Activated CD4-positive, alpha-beta T cell treated with anti-CD3 and anti-CD28 coated beads, Interleukin-2, Interleukin-4, amounts not matched to agents 100 ng/mL and 50 ng/mL, durations not matched to agents 16 hours and 8 hours (primary cell): ENCODE results near the gene SFT2D2.

ENCODE experiments used
- DNase-seq: peaks from one replicate; pipeline ENCODE4 v3.0.0-alpha.2; 2020; ENCODE audit warnings: low spot score

SFT2D2 gene

DNA sequence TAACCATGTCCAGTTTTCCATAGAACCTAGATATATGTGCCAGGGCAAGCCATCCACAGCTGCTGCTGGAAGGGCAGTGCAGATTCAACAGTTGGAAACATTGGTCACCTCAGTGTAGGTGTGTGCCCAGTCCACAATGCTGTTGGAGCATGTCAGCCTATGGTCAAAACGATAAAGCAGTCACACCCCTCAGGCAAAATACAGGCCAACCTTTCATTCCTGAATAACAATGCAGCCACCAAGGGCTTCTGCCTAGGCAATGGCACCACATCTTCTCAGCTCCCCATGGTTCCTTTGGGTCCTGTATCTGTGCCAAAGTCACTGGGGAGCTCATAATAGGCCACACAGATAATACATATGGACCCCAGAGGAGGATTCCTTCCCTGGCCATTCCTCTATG is 39.8 kb downstream of the SFT2D2 start:
- DNase-seq = no peak

DNA sequence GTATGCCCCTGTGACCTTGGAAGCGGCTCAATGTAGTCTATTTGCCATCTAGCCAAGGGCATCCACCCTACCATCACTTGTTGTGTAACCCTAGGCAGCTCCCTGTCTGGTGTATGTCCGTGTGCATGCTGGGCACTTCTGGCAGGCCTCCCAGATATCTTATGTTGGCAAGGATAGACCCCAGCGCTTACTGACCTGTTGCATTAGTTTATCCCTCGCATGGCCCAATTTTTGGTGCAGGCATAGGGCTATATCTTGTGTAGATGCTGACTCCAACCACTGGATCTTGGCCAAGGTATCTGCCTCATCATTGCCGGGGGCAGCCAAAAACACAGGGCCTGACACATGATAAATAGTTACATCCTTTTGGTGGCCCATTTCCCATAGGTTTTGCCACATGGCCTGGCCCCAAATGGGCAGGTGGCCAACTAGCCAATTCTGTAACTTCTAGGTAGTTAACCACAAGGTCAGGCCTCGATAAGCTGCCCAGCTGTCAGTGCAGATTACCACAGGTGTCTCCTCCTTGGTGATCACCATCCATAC is 40.9 kb downstream of the SFT2D2 start:
- DNase-seq = no peak

- no peak for DNase-seq
Measured at GRCh38 chr1:168271636-168272035, 45.8 kb downstream of the SFT2D2 start.

DNA sequence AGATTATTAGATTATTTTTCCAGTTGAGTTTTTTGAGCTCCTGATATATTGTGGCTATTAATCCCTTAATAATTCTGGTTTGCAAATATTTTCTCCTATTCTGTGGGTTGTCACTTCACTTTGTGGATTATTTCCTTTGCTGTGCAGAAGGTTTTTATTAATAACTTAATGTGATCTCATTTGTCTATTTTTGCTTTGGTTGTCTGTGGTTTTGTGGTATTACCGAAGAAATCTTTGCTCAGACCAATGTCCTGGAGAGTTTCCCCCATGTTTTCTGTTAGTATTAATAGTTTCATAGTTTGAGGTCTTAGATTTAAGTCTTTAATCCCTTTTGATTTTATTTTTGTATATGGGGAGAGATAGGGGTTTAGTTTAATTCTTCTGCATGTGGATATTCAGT is 47.8 kb downstream of the SFT2D2 start:
- no peak for DNase-seq

DNA sequence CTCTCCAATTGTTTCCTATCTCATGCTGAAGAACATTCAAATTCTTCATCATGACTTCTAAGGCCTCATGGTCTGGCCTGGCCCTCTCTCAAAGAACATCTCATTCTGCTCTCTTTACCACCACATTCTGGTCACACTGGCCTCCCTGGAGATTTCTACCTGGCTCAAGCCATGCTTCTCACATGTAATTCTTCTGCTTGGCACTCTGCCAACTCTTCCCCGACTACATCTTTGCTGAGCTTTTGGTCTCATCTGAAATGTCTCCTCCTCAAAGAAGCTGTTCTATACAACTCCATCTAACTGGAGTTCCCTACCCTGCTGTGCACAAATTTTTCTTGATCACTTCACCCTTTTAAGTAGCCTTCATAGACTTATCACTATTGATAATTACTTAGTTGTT is 53.4 kb downstream of the SFT2D2 start:
- no peak for DNase-seq

GRCh38 chr1:168280296-168280927 is 54.6 kb downstream of the SFT2D2 start, which contains the start of gene TBX19:
TBX19 (plus strand) TSS chr1:168280877; CDS start chr1:168281091, 214 bp downstream.
- no peak for DNase-seq

DNA sequence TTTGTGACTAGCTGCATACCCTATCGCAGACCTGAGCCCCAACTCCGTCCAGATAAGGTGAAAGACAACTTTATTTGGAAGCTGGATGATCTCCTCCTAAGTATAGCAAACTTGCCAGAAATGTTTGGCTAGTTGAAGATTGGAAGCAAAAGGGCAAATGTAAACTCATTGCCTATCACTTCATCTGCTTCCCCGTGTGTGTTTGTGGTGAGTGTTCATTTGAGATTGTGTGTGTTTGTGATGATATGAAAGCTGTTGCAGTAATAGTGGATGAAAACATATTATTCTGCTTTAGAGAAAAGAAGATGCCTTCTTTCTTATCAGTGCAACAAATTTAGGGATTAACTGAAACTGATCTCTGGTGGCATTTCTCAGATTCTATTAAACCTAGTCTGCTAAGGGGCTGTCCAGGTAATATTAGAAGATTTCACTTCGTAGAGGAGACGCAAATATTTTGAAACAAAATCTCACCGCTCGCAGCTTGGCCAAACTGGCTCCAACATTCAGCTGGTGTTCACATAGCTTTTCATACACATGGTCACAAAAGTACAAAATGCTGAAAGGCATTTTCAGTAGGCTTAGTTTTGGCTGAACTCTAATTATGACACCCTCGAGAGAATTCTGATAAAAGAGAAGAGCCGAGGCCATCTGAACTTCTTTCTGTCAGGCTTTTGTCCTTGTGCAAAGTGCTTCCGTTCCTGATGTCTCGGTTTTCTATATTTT is 56.0 kb downstream of the SFT2D2 start:
- no peak for DNase-seq

GRCh38 chr1:168285521-168285790 is 59.7 kb downstream of the SFT2D2 start:
- DNase-seq = no peak

DNA sequence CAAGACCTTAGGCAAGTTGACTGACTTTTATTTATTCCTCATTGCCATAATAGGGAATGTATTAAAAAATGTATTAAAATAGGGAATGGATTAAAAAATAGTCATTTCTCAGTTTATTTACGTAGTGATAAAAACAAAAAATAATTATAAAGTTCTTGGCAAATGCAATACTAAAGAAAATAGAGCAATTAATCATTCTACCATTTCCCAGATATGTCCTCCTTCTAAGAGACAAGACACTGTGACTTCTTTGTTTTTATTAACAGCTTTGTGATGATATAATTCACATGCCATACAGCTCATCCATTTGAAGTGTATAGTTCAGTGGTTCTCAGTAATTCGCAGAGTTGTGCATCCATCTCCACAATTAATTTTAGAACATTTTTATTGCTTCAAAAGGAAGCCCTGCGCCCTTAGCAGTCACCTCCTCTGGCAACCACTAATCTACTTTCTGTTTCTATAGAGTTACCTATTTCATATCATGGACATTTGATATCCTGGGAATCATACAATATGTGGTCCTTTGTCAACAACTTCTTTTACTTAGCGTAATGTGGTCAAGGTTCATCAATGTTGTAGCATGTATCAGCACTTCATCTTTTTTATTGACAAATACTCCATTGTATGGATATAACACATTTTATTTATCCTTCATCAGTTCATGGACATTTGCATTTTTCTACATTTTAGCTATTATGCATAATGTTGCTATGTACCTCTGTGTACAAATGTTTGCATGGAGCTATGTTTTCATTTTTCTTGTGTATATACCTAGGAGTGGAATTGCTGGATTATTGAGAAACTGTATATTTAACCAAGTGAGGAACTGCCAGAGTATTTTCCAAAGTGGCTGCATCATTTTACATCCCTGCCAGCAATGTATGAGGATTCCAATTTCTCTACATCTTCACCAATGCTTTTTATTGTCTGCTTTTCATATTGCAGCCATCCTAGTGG is 60.4 kb downstream of the SFT2D2 start:
- no peak for DNase-seq

GRCh38 chr1:168287237-168287664 is 61.4 kb downstream of the SFT2D2 start:
- DNase-seq = peak; percentile 31

DNA sequence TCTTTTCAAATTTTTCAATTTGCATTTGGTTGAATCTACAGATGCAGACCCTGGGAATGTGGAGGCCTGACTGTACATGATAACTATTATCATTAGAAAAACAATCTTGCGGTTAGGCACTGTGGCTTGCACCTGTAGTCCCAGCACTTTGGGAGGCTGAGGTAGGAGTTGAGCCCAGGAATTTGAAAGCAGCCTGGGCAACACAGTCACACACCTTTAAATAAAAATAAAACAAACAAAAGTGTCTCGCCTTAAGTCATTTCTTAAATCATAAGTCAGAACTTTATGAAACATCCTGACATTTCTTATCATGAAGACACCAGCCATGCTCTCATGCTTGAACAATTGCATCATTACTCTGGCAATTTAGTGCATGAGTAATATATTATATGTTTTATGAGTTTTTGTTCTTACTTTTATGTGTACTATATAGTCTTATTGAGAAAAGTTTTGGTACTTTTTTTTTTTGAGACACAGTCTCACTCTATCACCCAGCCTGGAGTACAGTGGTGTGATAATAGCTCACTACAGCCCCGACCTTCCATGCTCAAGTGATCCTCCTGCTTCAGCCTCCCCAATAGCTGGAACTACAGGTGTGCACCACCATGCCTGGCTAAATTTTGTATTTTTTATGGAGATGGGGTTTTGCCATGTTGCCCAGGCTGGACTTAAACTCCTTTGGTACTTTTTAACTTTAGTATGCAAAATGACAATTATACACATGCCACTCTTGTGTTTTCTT is 62.7 kb downstream of the SFT2D2 start:
- DNase-seq = no peak

DNA sequence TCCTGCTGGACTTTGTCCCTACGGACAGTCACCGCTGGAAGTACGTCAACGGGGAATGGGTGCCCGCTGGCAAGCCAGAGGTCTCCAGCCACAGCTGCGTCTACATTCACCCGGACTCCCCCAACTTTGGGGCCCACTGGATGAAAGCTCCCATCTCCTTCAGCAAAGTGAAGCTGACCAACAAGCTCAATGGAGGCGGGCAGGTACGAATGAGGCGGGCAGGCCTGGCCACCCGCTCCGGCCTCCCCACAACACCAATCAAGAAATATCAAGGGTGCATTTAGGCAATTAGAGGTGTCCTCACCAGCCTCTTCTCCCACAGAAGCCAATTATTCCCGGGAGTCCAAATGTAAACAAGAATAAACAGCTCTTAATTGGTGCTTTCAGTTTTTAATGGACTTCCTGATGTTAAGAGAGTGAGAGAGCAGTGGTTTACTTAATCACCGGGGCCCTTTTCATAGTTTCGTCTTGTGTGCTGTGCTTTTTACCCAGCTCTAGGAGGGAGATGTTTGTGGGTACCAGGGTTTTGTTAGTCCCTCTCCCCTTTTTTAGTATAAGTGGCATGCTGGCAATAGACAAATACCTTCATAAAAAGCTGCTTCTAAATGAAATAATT is 65.5 kb downstream of the SFT2D2 start:
- DNase-seq = no peak

DNA sequence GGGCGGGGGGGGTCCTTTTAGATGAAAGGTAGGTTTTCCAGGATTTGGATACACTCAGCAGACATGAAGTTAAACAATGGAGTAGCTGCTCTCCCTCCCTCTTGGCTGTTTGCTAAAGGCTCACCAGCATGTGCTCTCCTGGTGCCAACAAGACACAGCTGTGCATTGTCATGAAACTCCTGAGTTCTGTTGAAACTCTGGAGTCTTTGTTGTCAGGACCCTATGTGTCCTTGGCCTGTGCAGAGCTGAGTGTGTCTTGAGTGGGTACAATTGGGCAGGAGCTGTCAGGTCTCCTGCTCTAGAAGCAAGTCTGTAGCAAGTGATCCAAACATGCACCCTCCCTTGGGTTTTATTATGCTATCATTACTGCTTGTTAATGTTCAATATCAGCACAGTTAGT is 67.6 kb downstream of the SFT2D2 start:
- DNase-seq = no peak

GRCh38 chr1:168295411-168296114 is 69.8 kb downstream of the SFT2D2 start:
- DNase-seq = no peak

GRCh38 chr1:168297019-168297730 is 71.4 kb downstream of the SFT2D2 start:
- no peak for DNase-seq

GRCh38 chr1:168298446-168298845 is 72.6 kb downstream of the SFT2D2 start:
- DNase-seq = no peak

- DNase-seq = no peak
Measured at GRCh38 chr1:168300626-168301025, 74.8 kb downstream of the SFT2D2 start.

DNA sequence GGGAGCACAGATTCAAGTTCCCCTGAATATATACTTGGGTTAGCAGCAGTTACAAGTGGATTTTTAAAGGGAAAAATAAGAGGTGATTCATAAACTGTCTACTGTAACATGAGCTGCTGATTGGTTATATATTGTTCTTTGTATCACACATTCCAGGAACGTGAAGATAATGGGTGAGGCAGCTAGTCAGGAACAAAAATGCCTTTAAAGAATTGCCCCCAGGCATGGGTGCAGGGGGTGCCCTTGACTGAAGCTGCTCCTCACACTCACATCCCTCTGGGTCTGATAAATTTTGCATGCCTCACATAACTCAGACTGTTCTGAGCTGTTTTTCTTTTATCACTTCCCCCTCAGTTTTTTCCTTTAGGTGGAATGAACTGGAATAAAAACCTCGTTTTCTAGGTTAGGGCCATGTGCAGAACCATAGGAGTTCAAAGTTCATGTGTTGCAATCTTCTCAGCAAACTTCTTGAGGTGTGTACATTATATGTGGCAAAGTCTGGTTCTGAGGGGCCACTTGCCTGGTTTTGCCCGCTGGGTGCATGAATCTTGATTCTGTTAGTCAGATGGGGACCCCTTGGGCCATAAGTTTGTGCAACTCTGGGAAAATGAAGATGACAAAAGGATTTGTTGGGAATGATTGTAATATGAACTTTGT is 76.0 kb downstream of the SFT2D2 start:
- DNase-seq = no peak
